K562 (cell line): Measurements from ENCODE around the gene TMEM181. TPM values are rescaled to one million over a fixed set of nuclear protein-coding genes. Genes with fewer than 3 reads are reported as not detected.
A peak's percentile ranks its signal among the peaks of the same experiment; 100 is the strongest.

Experiments used
- HDAC1 ChIP-seq, 2 experiments: fragments of 450-650 bp; IDR thresholded peaks; 2 replicates each; pipeline ENCODE4 v1.6.1; 2016 to 2017; ENCODE audit warnings: inconsistent platforms in 1 of 2, mild to moderate bottlenecking in 1 of 2, moderate library complexity in 1 of 2
- MCM7 ChIP-seq, 2 experiments: fragments of 450-650 bp; IDR thresholded peaks; 2 replicates each; pipeline ENCODE4 v1.6.1; 2016 to 2018
- SIX5 ChIP-seq, 2 experiments: IDR thresholded peaks; 2 replicates each; pipeline ENCODE4 v1.6.1; 2011; ENCODE audit warnings: low read length in 2 of 2, borderline replicate concordance in 1 of 2, low read depth in 1 of 2, mild to moderate bottlenecking in 1 of 2, moderate library complexity in 1 of 2; ENCODE audit not compliant: insufficient read depth in 1 of 2
- TBL1XR1 ChIP-seq, 2 experiments: IDR thresholded peaks; 2 replicates each; pipeline ENCODE4 v1.6.1; 2012; ENCODE audit warnings: improper control_type of control experiment in 2 of 2, low read length in 2 of 2, mild to moderate bottlenecking in 1 of 2
- TOE1 ChIP-seq, 2 experiments: fragments of 450-650 bp in 1 of 2; sonication (generic) in 1 of 2; formaldehyde crosslinking in 1 of 2; IDR thresholded peaks; 2 replicates each; pipeline versions ENCODE4 v1.7.1 to v1.8.0; 2016 to 2022; ENCODE audit warnings: borderline replicate concordance in 2 of 2, mild to moderate bottlenecking in 2 of 2, antibody characterized with exemption in 1 of 2, inconsistent platforms in 1 of 2, low read depth in 1 of 2, missing genetic modification reagents in 1 of 2, moderate library complexity in 1 of 2
- ZNF224 ChIP-seq: sonication (generic); formaldehyde crosslinking; IDR thresholded peaks from 2 replicates; pipeline ENCODE4 v1.8.0; 2022; ENCODE audit warnings: mild to moderate bottlenecking, missing genetic modification reagents
- ZNF57 ChIP-seq: fragments of 450-650 bp; formaldehyde crosslinking; IDR thresholded peaks from 2 replicates; pipeline ENCODE4 v1.4.0; 2020; ENCODE audit warnings: mild to moderate bottlenecking, moderate library complexity
- ZNF584 ChIP-seq: fragments of 200-800 bp; sonication (Bioruptor generic); IDR thresholded peaks from 2 replicates; pipeline ENCODE4 v1.6.1; 2016; ENCODE audit warnings: low read depth, mild to moderate bottlenecking, missing genetic modification characterization, missing compliant biosample characterization
- ZNF707 ChIP-seq: fragments of 250-450 bp; sonication (Bioruptor Pico); conservative IDR thresholded peaks from 2 replicates; pipeline ENCODE4 v1.8.0; 2022; ENCODE audit warnings: inconsistent platforms, mild to moderate bottlenecking, moderate library complexity
- polyA plus RNA-seq, 8 experiments: library from polyadenylated mRNA; depleted of rRNA in 4 of 8; stranded (reverse) in 5 of 8; unstranded in 3 of 8; fragments of >200 nt; fragmentation: Nextera tagmentation in 2 of 8; fragmentation: Illumina TruSeq in 1 of 8; extraction: Ambion mirVana in 2 of 8; extraction: Trizol in 1 of 8; gene quantifications; 2 replicates each; pipeline versions ENCODE4 v1.2.1 to v1.2.3, GENCODE V29; 2011 to 2014; ENCODE audit warnings: inconsistent platforms in 1 of 8, missing spikeins in 1 of 8
- total RNA-seq, 7 experiments: library from RNA; depleted of rRNA in 6 of 7; stranded (reverse); fragments of >200 nt in 6 of 7; fragmentation: Illumina TruSeq in 2 of 7; extraction: Trizol in 2 of 7; gene quantifications; 2 replicates each; pipeline versions ENCODE4 v1.2.1 to v1.2.3, GENCODE V29; 2011 to 2021; ENCODE audit warnings: low replicate concordance in 1 of 7
- TF ChIP-seq, protein P1 (sequence below): IDR thresholded peaks from 2 replicates; pipeline ENCODE4 v1.6.1; 2011; ENCODE audit warnings: borderline replicate concordance, low read depth, mild to moderate bottlenecking, moderate library complexity, low read length; ENCODE audit not compliant: insufficient read depth, poor library complexity, severe bottlenecking
- TF ChIP-seq, protein P2 (sequence below), 2 experiments: IDR thresholded peaks in 1 of 2; conservative IDR thresholded peaks in 1 of 2; 2 replicates each; pipeline ENCODE4 v1.6.1; 2016; ENCODE audit warnings: low read depth in 2 of 2, mild to moderate bottlenecking in 1 of 2, missing compliant biosample characterization in 1 of 2, missing genetic modification characterization in 1 of 2, moderate library complexity in 1 of 2
- TF ChIP-seq, protein P3 (sequence below), 2 experiments: fragments of 450-650 bp; IDR thresholded peaks; 2 replicates each; pipeline ENCODE4 v1.6.1; 2016; ENCODE audit warnings: mild to moderate bottlenecking in 2 of 2, borderline replicate concordance in 1 of 2, low read depth in 1 of 2, moderate library complexity in 1 of 2

Gene TMEM181
- total and polyA plus RNA-seq, 9 of the 15 experiments (the other 6 are each of a cell fraction or from before 2014, with no cell fraction given) = 5.6 to 27.2 (median 19.9) TPM

DNA sequence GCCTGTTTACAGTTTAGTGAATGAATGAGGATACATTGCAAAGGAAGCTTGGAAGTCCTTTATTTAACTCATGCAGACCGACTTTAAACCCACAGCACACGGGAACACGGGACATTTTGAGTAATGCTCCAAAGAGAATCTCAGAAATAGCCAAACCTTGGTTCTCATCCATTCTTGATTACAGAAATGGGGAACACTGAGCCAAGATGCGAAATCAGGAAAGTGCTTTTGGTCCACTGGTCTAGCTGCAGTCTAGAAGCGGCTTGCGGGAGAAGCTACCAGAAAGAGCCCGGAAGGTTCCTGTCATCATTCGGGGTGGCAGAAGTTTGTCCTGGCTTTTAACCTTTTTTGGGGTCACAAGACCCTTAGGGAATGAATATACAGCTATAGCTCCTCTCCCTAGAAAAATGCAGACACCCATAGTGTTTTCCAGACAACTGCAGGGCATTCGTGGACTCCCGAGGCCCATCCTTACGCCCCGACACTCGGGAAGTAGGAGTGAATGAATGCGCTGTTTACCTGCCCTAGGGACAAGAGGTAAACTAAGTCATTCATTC lies 475 bp upstream of the TMEM181 start (continued):
- TF ChIP-seq ZNF707 (no peak; the same call in 1 of the 2 replicates), MCM7 (IDR thresholded peaks at IDR 0.05) (no peak), ZNF224 (no peak), TOE1 (IDR thresholded peaks at IDR 0.05; ENCODE audit: borderline replicate concordance) (no peak), TOE1 (CRISPR knock-in tag; IDR thresholded peaks at IDR 0.05; ENCODE audit: borderline replicate concordance, low read depth) (no peak), ZNF57 (no peak), ZNF584 (CRISPR knock-in tag) (0 out of 2 replicates have a peak, but pooled peaks have one; percentile 63), TBL1XR1 (IDR thresholded peaks at IDR 0.05; ENCODE audit: low read length in 2 of 2) (no peak), HDAC1 (IDR thresholded peaks at IDR 0.05) (no peak), SIX5 (IDR thresholded peaks at IDR 0.05; ENCODE audit: borderline replicate concordance in 1 of 2, insufficient read depth in 1 of 2, low read depth in 1 of 2, low read length in 2 of 2) (no peak)
- TF ChIP-seq, protein P1, sequence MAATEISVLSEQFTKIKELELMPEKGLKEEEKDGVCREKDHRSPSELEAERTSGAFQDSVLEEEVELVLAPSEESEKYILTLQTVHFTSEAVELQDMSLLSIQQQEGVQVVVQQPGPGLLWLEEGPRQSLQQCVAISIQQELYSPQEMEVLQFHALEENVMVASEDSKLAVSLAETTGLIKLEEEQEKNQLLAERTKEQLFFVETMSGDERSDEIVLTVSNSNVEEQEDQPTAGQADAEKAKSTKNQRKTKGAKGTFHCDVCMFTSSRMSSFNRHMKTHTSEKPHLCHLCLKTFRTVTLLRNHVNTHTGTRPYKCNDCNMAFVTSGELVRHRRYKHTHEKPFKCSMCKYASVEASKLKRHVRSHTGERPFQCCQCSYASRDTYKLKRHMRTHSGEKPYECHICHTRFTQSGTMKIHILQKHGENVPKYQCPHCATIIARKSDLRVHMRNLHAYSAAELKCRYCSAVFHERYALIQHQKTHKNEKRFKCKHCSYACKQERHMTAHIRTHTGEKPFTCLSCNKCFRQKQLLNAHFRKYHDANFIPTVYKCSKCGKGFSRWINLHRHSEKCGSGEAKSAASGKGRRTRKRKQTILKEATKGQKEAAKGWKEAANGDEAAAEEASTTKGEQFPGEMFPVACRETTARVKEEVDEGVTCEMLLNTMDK = no peak
- TF ChIP-seq, protein P2, sequence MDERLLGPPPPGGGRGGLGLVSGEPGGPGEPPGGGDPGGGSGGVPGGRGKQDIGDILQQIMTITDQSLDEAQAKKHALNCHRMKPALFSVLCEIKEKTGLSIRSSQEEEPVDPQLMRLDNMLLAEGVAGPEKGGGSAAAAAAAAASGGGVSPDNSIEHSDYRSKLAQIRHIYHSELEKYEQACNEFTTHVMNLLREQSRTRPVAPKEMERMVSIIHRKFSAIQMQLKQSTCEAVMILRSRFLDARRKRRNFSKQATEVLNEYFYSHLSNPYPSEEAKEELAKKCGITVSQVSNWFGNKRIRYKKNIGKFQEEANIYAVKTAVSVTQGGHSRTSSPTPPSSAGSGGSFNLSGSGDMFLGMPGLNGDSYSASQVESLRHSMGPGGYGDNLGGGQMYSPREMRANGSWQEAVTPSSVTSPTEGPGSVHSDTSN (CRISPR knock-in tag; IDR thresholded peaks at IDR 0.05; ENCODE audit: low read depth) = no peak
- TF ChIP-seq, protein P2 (tag; conservative IDR thresholded peaks at IDR 0.05; ENCODE audit: low read depth) = no peak
- TF ChIP-seq, protein P3, sequence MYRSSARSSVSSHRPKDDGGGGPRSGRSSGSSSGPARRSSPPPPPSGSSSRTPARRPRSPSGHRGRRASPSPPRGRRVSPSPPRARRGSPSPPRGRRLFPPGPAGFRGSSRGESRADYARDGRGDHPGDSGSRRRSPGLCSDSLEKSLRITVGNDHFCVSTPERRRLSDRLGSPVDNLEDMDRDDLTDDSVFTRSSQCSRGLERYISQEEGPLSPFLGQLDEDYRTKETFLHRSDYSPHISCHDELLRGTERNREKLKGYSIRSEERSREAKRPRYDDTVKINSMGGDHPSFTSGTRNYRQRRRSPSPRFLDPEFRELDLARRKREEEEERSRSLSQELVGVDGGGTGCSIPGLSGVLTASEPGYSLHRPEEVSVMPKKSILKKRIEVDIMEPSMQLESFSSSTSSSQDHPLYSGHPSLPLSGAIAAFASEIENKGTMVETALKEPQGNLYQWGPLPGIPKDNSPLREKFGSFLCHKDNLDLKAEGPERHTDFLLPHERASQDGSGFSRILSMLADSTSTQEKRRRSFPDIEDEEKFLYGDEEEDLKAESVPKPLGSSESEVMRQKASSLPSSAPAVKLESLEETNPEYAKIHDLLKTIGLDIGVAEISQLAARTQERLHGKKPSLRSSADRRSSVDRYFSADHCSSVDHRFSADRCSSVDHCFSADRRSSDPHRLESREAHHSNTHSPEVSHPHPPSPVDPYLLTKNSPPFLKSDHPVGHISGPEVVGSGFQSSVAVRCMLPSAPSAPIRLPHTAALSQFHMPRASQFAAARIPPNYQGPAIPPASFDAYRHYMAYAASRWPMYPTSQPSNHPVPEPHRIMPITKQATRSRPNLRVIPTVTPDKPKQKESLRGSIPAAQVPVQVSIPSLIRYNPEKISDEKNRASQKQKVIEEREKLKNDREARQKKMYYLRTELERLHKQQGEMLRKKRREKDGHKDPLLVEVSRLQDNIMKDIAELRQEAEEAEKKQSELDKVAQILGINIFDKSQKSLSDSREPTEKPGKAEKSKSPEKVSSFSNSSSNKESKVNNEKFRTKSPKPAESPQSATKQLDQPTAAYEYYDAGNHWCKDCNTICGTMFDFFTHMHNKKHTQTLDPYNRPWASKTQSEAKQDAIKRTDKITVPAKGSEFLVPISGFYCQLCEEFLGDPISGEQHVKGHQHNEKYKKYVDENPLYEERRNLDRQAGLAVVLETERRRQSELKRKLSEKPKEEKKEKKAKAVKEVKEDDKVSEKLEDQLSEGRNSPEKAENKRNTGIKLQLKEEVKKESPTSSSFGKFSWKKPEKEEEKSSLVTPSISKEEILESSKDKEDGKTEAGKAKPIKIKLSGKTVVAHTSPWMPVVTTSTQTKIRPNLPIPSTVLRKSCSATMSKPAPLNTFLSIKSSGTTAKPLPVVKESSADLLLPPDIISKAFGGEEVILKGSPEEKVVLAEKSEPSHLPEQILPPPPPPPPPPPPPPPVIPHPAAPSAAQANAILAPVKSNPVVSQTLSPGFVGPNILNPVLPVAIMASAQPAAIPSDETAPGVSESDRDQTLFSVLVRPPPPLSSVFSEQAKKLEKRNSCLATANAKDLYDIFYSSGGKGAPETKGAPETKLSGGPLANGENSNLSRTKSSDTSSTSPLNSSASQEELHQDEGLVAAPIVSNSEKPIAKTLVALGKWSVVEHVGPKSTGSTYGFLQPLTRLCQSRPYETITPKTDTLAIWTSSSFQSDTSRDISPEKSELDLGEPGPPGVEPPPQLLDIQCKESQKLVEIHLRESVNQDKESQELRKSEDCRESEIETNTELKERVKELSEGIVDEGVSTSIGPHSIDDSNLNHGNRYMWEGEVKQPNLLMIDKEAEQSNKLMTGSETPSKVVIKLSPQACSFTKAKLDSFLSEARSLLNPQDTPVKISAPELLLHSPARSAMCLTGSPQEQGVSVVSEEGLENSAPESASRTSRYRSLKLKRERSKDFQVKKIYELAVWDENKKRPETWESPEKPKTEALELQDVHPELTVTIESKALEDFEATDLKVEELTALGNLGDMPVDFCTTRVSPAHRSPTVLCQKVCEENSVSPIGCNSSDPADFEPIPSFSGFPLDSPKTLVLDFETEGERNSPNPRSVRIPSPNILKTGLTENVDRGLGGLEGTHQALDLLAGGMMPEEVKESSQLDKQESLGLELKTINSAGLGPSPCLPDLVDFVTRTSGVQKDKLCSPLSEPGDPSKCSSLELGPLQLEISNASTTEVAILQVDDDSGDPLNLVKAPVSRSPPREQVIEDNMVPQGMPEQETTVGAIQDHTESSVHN (IDR thresholded peaks at IDR 0.05; ENCODE audit: borderline replicate concordance in 1 of 2, low read depth in 1 of 2) = no peak
